Measurements from ENCODE around the gene ACKR1. TPM values are rescaled to one million over a fixed set of nuclear protein-coding genes. Genes with fewer than 3 reads are reported as not detected.

ACKR1 gene
- total RNA-seq, 2 donors from 2014 or later: 123 to 177 TPM

DNA sequence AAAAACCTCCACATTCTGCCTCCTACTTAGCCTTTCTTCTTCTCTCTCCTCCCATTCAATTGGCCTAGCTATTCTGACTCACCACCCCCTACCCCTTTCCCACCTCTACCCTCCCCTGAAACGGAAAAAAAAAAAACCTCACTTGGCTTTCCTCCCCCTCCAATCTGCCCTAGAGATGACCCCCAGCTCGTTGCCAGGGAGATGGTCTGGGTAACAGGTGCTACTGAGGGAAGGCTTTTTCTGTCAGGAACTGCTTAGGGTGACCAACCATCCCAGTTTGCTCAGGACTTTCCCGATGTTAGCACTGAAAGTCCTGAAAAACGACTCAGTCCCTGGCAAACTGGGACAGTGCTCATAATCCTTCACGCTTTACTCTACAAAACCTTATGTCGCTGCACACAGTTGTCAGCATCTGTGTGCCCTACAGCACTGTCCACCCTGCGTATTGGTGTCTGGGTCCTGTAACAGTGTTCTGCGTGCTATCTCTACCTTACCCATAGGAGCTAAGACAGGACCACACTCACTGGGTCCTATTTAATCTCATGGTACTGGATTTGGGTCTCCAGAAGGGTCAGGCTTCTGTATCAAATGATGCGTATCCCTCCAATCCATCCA is 41.0 kb upstream of the ACKR1 start:
- Histone ChIP-seq H3K4me3 (no peak overlapping the region), H3K4me1 (ENCODE audit: control insufficient read depth in 1 of 2, low read depth in 2 of 2) (peaks cover 7 to 8% of the 10 kb centered on the region in 2 donors), H3K9me3 (no peaks in the 10 kb centered on the region), H3K27me3 (replicated peaks; ENCODE audit: insufficient read depth) (no peaks in the 10 kb centered on the region), H3K27ac (no peak overlapping the region), H3K36me3 (no peaks in the 10 kb centered on the region)
- DNase-seq (ENCODE audit: low spot score) (no peak), ATAC-seq (ENCODE audit: insufficient number of reproducible peaks, low FRiP score, low read depth) (no peak)
- no peak for TF ChIP-seq CTCF (IDR thresholded peaks at IDR 0.05)

DNA sequence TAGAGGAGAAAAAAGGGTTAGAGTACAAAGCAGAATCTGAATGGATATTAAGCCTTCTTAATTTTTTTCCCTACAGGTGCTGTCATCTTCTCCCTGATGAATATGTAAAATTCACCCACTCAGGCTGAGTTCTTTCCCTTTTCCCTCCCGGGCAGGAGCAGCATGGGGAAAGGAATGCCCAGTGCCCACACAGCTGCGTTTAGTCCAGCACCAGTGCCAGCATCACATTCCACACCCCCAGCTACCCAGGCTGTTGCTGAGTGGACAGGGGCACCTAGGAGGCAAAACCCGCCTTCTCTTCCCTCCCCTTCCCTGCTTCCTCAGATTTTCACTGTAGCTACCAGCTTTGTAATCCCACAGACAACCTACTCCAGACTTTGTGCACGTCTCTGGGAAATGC is 36.6 kb upstream of the ACKR1 start:
- no peaks in the 10 kb centered on the region for H3K9me3 ChIP-seq
- H3K4me3 ChIP-seq: no peak overlapping the region
- H3K27ac ChIP-seq: no peak overlapping the region
- no peaks in the 10 kb centered on the region for H3K27me3 ChIP-seq (replicated peaks; ENCODE audit: insufficient read depth)
- peaks cover 0 to 11% of the 10 kb centered on the region in 2 donors for H3K4me1 ChIP-seq (ENCODE audit: control insufficient read depth in 1 of 2, low read depth in 2 of 2)
- ATAC-seq (ENCODE audit: insufficient number of reproducible peaks, low FRiP score, low read depth) (no peak), DNase-seq (ENCODE audit: low spot score) (no peak)
- no peaks in the 10 kb centered on the region for H3K36me3 ChIP-seq
- TF ChIP-seq CTCF (IDR thresholded peaks at IDR 0.05): no peak

GRCh38 chr1:159170639-159171038 is 34.0 kb upstream of the ACKR1 start:
- Histone ChIP-seq H3K27ac (no peak overlapping the region), H3K36me3 (no peaks in the 10 kb centered on the region), H3K4me3 (no peak overlapping the region), H3K9me3 (no peaks in the 10 kb centered on the region), H3K27me3 (replicated peaks; ENCODE audit: insufficient read depth) (no peaks in the 10 kb centered on the region), H3K4me1 (ENCODE audit: control insufficient read depth in 1 of 2, low read depth in 2 of 2) (peaks cover 0 to 11% of the 10 kb centered on the region in 2 donors)
- ATAC-seq (ENCODE audit: insufficient number of reproducible peaks, low FRiP score, low read depth) (no peak), DNase-seq (ENCODE audit: low spot score) (no peak)
- no peak for TF ChIP-seq CTCF (IDR thresholded peaks at IDR 0.05)

GRCh38 chr1:159171254-159171687 is 33.4 kb upstream of the ACKR1 start, which contains the start of gene CADM3:
Gene CADM3, plus strand, starts transcription at chr1:159171615. Its CDS starts 151 bp downstream, at chr1:159171766.
- H3K27me3 ChIP-seq (replicated peaks; ENCODE audit: insufficient read depth): no peaks in the 10 kb centered on the region
- ATAC-seq (ENCODE audit: insufficient number of reproducible peaks, low FRiP score, low read depth) (no peak), DNase-seq (ENCODE audit: low spot score) (no peak)
- H3K4me3 ChIP-seq: peak within 1 kb of the TSS; percentile 32
- H3K27ac ChIP-seq: no peak within 1 kb of the TSS
- H3K4me1 ChIP-seq (ENCODE audit: control insufficient read depth in 1 of 2, low read depth in 2 of 2): peaks cover 0 to 11% of the 10 kb centered on the region in 2 donors
- no peak for TF ChIP-seq CTCF (IDR thresholded peaks at IDR 0.05)
- no peaks in the 10 kb centered on the region for H3K9me3 ChIP-seq
- no peaks in the 10 kb centered on the region for H3K36me3 ChIP-seq

DNA sequence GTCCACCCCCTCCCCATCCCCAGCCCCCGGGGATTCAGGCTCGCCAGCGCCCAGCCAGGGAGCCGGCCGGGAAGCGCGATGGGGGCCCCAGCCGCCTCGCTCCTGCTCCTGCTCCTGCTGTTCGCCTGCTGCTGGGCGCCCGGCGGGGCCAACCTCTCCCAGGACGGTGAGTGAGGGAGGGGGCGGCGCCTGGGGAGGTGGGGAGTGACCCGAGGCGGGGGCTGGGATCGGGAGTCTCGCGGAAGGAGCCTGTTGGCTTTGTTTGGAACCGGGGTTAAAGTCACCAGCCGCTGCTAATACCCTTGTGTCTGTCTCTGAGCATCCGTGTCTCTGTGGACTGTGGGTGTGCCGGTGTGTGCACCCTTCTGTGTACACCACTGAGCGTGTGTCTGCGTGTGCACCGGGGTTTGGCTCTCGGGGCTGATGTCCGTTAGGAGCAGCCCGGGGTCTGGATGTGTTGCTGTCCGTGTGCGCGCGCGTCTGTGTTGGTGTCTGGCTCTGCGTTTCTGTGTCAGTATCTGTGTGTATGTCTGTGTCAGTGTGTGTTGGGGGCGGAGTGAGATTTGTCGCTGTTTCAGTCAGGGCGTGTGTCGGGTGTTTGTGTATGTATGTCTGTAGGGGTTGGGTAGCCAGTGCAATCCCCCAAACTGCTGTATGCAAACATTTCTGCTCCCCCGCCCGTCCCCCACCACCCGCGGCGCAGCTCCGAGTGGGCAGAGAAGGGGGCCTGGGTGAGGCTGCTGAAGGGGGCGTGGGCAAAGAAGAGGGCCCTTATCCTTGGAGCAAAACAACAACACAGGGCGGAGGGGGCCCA is 32.8 kb upstream of the ACKR1 start:
- H3K27ac ChIP-seq: no peak overlapping the region

More for the DNA sequence above, 32.8 kb upstream of the ACKR1 start:
- H3K36me3 ChIP-seq: no peaks in the 10 kb centered on the region
- peak overlapping the region; percentile 32 for H3K4me3 ChIP-seq
- TF ChIP-seq CTCF (IDR thresholded peaks at IDR 0.05): no peak
- H3K27me3 ChIP-seq (replicated peaks; ENCODE audit: insufficient read depth): no peaks in the 10 kb centered on the region
- H3K9me3 ChIP-seq: no peaks in the 10 kb centered on the region
- H3K4me1 ChIP-seq (ENCODE audit: control insufficient read depth in 1 of 2, low read depth in 2 of 2): peaks cover 0 to 11% of the 10 kb centered on the region in 2 donors
- DNase-seq (ENCODE audit: low spot score): no peak
- no peak for ATAC-seq (ENCODE audit: insufficient number of reproducible peaks, low FRiP score, low read depth)

Data from thoracic aorta (tissue), 2 donors.